OCI-LY1 (cell line): ENCODE measurements around the gene DLX6.

Experiments
- CTCF ChIP-seq: fragments of 200-600 bp; sonication (generic), shearing (Covaris generic); IDR thresholded peaks from 2 replicates; pipeline ENCODE4 v1.5.1; 2017; ENCODE audit warnings: mild to moderate bottlenecking, antibody characterized with exemption, low read length, moderate library complexity, mixed read lengths
- EZH2 ChIP-seq: fragments of 200-600 bp; sonication (generic), shearing (Covaris generic); IDR thresholded peaks from 2 replicates; pipeline ENCODE4 v1.8.0; 2017; ENCODE audit warnings: borderline replicate concordance, mixed run types, mild to moderate bottlenecking, antibody characterized with exemption, low read length, moderate library complexity, mixed read lengths

GRCh38 chr7:96985992-96986391 is 19.4 kb upstream of the DLX6 start:
- TF ChIP-seq CTCF (no peak), EZH2 (no peak)
